Fibroblast of the aortic adventitia (primary cell): Measurements from ENCODE around the gene TMEM158. TPM values are rescaled to one million over a fixed set of nuclear protein-coding genes. Genes with fewer than 3 reads are reported as not detected.

Experiments used
- DNase-seq: peaks from one replicate; pipeline ENCODE4 v3.0.0-alpha.2; 2010; ENCODE audit warnings: low read depth
- H3K4me3 ChIP-seq: 2 replicates; pipeline ENCODE4 v1.5.1; 2011; ENCODE audit warnings: low read depth, mild to moderate bottlenecking, control low read depth, low read length, moderate library complexity
- total RNA-seq: library from RNA; depleted of rRNA; stranded (reverse); fragments of >200 nt; gene quantifications from 2 replicates; pipeline ENCODE4 v1.2.3, GENCODE V29; 2012; ENCODE audit warnings: low replicate concordance
- TF ChIP-seq, protein P1 (sequence below): IDR thresholded peaks from 2 replicates; pipeline ENCODE4 v1.5.1; 2011; ENCODE audit warnings: mild to moderate bottlenecking, low read length, control low read depth, inconsistent platforms; ENCODE audit not compliant: insufficient read depth

The TMEM158 gene
- total RNA-seq, 1 donor: 19.3 TPM

DNA sequence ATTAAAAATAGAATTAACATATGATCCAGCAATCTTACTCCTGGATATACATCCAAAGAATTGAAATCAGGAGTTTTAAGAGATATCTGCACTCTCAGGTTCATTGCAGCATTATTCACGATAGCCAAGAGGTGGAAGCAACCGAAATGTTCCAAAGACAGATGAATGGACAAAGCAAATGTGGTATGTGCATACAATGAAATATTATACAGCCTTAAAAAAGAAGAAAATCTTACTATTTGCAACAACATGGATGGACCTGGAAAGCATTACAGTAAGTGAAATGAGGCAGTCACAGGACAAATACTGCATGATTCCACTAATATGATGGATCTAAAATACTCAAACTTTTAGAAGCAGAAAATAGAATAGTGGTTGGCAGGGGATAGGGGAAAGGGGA lies 9.3 kb upstream of the TMEM158 start:
- no peak for DNase-seq
- TF ChIP-seq, protein P1, sequence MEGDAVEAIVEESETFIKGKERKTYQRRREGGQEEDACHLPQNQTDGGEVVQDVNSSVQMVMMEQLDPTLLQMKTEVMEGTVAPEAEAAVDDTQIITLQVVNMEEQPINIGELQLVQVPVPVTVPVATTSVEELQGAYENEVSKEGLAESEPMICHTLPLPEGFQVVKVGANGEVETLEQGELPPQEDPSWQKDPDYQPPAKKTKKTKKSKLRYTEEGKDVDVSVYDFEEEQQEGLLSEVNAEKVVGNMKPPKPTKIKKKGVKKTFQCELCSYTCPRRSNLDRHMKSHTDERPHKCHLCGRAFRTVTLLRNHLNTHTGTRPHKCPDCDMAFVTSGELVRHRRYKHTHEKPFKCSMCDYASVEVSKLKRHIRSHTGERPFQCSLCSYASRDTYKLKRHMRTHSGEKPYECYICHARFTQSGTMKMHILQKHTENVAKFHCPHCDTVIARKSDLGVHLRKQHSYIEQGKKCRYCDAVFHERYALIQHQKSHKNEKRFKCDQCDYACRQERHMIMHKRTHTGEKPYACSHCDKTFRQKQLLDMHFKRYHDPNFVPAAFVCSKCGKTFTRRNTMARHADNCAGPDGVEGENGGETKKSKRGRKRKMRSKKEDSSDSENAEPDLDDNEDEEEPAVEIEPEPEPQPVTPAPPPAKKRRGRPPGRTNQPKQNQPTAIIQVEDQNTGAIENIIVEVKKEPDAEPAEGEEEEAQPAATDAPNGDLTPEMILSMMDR: no peak
- H3K4me3 ChIP-seq: no peak overlapping the region

DNA sequence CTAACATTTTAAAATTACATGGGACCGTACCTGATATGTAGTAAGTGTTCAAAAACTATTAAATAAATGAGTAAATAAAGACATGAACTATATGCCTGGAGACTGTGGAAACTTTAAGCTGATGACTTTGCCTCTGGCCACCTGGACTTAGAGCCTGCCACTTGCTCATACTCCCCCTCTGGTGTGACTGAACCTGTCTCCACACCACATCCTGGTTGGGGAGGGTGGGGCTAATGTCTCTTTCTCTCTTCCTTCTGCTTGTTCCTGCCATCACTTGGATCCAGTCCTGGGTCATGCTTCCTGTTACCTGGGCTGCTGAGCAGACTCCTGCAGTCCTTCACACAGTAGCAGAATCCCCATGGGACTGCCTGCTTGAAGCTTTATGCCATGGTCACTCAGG lies 8.2 kb upstream of the TMEM158 start:
- H3K4me3 ChIP-seq: no peak overlapping the region
- TF ChIP-seq, protein P1: no peak
- no peak for DNase-seq

DNA sequence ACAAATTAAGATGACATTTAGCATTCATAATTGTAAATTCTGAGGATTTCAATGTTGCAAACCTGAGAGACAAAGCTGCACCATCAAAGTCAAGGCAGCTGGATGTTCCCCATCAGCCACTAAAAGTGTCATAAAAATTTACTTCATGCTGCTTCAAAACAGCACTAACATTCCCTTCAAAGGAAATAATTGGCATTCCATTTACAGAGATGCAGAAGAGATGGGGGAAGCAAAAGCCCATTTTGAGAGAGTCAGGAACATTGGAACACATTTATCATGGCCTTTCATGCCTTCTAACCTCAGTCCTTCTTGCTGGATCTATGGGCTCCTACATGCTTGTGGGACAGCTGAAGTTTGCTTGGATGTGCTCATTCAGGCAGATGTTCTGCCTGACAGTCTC lies 6.4 kb upstream of the TMEM158 start:
- TF ChIP-seq, protein P1: no peak
- H3K4me3 ChIP-seq: no peak overlapping the region
- DNase-seq: no peak

DNA sequence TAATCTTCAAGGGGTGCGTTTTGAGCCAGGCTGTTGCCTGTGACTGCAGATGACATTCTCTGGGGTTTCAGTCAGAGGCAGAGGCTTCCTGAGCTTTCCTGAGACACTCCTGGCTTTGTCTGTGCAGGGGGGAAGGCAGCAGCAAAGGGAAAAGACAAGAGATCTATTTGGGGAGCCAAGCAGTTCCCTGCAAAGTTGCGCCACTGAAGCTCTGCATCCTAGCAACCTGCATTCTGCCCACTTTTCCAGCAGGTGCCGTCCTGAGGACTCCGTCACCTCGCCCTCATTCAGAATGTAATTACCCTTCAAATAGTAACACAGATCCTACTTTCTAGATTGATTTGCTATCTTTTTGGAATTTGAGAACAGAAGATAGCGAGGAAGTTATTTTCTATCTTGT lies 1.9 kb upstream of the TMEM158 start:
- no peak for DNase-seq
- TF ChIP-seq, protein P1: no peak
- H3K4me3 ChIP-seq: no peak overlapping the region

DNA sequence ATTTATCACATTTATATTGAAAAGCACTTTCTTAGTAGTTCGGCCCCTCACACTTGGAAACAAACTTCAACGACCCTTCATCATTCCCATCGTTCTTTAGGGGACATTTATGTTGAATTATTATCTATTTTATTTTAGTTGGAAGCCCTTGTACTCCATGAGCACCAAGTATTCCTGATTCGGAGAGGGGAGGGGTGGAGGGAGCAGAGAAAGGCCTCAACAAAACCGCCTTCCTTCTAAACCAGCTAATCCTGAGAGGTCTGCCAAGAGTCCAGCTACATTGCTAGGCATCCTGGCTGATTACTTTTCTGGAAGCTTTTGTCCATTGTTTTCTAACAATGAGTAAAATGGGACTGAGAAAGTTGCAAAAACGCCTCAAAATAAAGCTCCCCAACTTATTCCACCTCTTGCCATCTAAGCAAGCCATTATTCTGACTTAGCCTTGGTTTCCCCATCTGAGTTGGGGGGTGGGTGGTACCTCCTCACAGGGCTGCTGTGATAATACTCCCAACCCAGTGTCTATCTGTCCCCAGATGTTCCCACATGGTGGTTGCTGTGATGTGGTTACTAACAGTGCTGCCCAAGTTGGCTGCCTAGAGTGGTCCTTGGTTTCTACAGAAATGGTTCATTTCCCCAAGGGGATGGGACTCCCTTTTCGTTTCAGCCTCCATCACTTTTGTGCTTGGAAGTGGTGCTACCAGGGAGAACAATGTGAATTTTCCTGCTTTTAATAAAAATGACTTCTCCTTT lies 1.2 kb upstream of the TMEM158 start:
- DNase-seq: peak; percentile 72
- TF ChIP-seq, protein P1: no peak
- no peak overlapping the region for H3K4me3 ChIP-seq

DNA sequence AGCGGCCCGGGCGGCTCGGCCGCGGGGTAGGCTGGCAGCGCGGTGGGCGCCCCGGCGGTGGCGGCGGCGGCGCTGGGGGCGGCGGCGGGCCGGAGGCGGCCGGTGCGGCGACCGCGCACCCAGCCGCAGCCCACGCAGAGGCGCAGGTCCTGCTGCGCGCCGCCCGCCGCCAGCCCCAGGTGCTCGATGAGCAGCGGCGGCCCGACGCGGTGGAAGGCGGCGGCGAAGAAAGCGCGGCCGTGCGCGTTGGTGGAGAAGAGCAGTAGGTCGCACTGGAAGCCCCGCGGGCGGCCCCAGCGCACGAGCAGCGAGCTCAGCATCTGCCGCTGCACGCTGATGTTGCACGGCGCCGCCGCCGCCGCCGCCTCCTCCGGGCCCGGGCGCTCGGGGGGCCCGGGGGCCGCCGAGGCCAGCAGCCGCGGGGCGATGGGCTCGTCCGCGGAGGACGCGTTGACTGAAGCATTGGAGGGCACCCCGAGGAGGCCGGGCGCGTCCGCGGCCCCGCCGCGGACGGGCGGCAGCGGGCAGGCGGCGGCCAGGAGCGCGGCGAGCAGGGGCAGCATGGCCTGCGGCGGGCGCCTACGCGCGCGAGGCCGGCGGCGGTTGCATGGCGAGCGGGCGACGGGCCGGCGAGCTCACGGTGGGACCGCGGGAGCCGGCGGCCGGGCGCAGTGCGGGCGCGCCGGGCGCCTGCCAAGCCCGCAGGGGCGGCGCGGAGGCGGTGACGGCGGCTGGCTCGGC lies 452 bp downstream of the TMEM158 start:
- peak; percentile 27 for DNase-seq
- TF ChIP-seq, protein P1: no peak
- H3K4me3 ChIP-seq: peak overlapping the region; percentile 81
